GM12864 (cell line): Measurements from ENCODE around the gene ADCY4.

ENCODE experiments used
- DNase-seq: peaks from one replicate; pipeline ENCODE4 v3.0.0-alpha.2; 2011; ENCODE audit warnings: low read depth
- H3K4me3 ChIP-seq: 2 replicates; pipeline ENCODE4 v1.5.1; 2011; ENCODE audit warnings: mild to moderate bottlenecking, low read depth, low read length, control low read depth
- CTCF ChIP-seq: IDR thresholded peaks from 2 replicates; pipeline ENCODE4 v1.5.1; 2011; ENCODE audit warnings: low read depth, mild to moderate bottlenecking, moderate library complexity, low read length, control low read depth, inconsistent platforms; ENCODE audit errors: missing control alignments

The ADCY4 gene

GRCh38 chr14:24338843-24339242 is 4.0 kb upstream of the ADCY4 start:
- no peak for DNase-seq
- peak overlapping the region; percentile 69 for H3K4me3 ChIP-seq
- TF ChIP-seq CTCF, result no peak

- TF ChIP-seq CTCF, result no peak
- no peak overlapping the region for H3K4me3 ChIP-seq
- DNase-seq, result no peak
These were observed 2.9 kb upstream of the ADCY4 start for GRCh38 chr14:24337824-24338175.

DNA sequence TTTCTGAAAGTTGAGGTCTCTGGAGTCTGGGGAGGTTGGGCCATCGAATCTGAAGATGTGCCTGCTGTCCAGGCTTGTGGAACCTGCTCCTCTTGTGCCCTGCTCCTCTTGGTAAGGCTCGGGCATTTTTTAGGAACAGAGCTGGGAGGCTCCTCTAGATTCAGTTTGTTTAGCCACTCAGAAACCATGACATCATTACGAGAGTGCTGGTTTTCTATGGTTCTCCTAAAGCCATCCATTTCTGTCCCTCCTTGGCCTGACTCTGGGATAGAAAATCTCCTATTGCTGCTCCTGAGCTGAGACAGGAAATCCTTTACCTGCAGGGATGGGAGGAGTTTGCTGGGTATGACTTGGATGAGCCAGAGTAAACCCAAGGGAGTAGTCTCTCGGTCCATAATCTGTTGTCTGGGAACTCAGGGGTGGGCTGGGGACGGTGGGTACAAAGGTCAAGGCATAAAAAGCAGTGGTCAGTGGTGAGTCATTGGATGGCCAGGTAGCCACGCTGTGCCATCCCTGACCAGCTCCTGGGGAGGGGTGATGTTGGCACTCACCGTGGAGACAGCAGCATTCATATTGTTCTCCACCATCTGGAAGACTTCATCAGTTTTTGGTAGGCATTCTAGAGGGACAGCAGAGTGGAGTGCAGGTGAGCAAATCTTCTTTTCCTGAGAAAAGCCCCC is 2.4 kb upstream of the ADCY4 start:
- no peak for TF ChIP-seq CTCF
- H3K4me3 ChIP-seq, result no peak overlapping the region
- no peak for DNase-seq

DNA sequence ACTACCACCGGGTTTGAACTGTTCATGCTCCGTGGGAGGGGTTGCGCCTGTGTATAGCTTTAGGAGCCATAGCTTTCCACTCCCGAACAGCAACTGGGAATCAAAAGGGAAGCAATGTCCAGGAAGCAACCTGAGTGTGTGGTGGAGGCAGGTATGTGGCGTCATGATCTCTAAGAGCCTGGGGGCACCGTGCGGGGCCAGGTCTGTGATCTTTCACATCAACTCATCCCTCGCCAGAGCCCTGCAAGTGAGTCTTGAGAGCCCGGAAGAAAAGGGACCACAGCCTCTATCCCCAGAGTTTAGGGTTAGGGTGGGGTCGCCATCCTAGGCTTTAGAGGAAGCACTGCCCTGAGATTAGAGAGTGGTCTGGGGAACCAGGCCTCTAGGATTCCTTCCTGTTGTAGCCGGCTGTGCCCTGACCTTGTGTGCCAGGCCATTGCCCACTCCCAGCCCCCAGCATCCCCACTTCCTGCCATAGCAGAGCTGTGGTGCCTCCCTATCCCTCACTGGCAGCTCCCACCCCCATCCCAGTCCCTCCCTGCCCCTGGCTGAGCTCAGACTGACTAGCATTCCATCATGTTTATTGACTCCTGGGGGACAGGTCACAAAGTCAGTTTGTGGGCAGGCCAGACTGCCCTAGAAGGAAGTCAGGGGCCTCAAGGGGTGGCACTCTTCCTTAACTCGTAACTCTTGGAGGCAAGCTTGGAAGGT is 745 bp upstream of the ADCY4 start:
- no peak for DNase-seq
- TF ChIP-seq CTCF, result no peak
- H3K4me3 ChIP-seq, result no peak overlapping the region

- peak overlapping the region; percentile 26 for H3K4me3 ChIP-seq
- DNase-seq, result peak; percentile 71
- TF ChIP-seq CTCF, result peak; percentile 90
These were observed 2.4 kb downstream of the ADCY4 start for GRCh38 chr14:24332268-24332993.

DNA sequence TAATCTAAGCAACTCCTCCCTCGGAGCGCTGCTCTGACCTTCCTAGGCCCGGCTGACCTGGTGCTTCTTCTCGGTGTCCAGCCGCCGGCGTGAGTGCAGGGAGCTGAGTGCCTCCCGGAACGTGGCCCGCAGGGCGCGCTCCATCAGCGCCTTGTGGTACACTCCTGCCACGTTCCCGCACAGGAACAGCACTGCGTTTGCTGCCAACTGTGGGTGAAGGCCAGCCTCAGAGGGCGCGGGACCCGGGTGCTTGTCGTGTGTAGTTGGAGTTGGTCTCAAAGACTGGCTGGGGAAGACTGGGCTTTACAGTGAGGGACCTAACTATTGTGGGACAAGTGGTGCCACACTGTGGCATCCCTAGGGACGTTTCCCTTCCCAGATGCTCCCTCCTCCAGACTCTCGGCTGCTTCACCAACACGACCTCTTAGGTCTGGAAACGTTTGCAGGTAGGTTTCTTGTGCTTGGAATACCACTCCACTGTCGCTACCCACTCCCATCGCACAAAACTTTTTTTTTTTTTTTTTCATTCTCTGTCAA is 3.1 kb downstream of the ADCY4 start:
- DNase-seq, result no peak
- no peak for TF ChIP-seq CTCF
- no peak overlapping the region for H3K4me3 ChIP-seq
